HG03196 (cell line): Measurements from ENCODE around the gene ADCY5.

Source experiments
- ATAC-seq: cut with Tn5 transposase; IDR thresholded peaks from one replicate; pipeline ENCODE4 v1.9.1; 2021; ENCODE audit not compliant: unreplicated experiment

The ADCY5 gene

DNA sequence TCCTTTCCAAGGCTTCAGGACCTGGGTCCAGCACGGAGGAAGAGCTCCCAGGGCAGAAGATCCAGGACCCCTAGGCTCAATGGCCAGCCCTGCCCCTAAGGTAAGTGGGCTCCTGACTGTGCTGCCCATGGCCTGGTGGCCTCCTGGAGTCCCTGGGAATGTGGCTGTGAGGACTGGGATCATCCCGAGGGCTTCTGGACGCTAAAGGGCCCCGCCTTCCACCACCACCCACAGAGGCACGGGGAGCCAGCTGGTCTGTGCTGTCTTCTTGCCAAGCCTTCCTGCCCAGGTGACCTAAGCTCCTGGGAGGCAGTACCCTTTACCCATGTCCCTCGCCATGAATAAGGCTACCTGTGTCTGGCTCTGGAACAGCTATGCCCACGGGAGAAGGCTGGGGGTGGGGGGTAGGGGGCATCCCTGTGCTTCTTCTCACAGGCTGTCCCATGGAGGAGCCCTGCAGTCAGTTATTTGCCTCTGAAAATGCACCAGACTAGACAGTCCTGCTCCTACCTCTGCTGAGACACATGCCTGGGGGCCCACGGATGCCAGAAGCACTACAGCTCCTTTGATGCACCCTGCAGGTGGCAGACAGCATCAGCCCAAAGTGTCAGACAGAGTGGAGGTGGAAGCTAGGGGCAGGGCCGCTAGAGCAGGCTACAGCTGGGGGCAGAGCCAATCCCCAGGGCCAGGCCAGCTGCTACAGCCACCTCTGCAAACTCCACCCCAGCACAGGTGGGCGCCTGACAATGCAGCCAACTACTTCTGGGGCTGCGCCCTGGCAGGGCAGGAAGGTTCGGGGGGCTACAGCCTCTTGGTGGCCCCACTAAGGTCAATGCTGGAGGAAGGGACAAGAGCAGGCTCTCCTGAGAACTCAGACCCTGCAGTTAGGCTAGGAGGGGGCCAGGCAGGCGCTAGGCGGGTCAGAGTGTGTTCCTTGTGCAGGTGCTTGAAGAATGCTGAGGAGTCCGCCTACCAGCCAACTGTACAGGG lies 156.3 kb downstream of the ADCY5 start:
- no peak for ATAC-seq

GRCh38 chr3:123291404-123291803 lies 157.5 kb downstream of the ADCY5 start:
- ATAC-seq = no peak

DNA sequence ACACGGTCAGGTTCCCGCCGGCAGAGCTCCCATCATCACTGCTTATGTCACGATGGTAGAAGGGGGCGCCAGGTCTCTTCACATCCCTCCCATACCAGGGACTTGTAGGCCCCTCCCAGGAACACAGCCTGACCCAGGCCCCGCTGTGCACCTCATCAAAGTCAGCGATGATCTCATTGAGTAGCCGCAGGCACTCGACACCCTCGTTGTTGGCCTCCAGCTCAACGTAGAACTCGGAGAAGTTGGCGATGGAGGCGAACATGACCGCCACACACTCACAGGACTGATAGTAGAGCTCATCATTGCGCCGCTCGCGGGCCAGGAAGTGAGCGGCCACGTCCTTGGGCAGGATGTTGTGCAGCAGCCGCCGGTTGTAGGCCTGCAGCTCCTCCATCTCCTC lies 157.9 kb downstream of the ADCY5 start:
- ATAC-seq = no peak

DNA sequence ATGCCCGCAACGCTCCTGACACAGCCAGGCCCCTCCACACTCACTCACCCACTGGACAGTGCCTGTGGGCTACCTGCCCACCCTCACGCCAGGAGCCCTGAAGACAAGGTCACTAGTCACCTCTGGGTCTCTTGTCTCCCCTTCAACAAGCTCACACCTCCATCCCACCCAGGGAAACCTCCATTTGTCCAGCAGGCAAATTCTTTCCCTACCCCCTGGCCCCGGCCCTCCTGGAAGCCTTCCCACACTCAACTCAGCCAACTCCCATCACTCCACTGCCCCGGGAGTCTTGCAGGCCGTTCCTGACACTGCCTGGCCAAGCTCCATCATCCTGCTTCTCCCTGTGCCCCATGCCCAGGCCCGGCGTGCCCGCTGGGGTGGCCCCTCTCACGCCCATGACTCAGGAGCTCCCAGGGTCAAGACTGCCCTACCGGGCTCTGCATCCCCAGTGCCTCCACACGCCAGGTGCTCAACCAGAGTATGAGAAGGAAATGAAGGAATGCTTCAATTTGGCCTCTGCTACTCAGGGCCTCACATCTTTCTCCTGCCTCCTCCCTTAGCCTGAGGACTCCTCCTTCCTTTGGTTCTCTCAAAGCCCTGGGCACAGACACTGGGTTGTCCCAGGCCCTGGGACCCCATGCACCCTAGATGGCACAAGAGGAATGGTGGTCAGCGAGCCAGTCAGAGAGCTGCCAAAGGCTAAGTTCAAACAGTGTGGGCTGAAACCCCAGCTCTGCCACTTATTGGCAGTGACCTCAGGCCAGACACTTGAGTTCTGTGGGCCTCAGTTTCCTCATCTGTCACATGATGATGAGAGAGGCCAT lies 158.6 kb downstream of the ADCY5 start:
- ATAC-seq = no peak

- ATAC-seq = no peak
Observed at GRCh38 chr3:123289391-123290106, 159.3 kb downstream of the ADCY5 start.

- no peak for ATAC-seq
Observed at GRCh38 chr3:123287962-123288302, 161.0 kb downstream of the ADCY5 start.

GRCh38 chr3:123287051-123287961 lies 161.6 kb downstream of the ADCY5 start:
- no peak for ATAC-seq

GRCh38 chr3:123286308-123287023 lies 162.4 kb downstream of the ADCY5 start:
- ATAC-seq = no peak

DNA sequence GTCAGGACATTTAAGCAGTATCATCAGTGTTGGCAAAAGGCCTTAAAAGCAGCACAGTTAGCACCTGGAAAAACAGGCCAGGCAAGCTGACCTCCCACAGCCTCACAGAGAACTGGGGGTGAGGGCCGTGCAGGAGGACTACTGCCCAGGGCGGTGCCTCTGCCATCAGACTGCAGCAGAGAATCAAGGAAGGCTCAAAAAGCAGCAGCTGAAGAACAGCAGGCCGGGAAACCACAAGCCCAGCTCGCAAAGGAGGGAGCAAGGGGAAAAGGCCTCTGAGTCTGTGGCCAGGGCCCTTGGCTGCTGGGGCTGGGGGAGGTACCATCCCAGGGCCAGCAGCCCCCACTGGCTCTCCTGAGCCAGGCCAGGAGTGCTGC lies 163.0 kb downstream of the ADCY5 start:
- no peak for ATAC-seq

DNA sequence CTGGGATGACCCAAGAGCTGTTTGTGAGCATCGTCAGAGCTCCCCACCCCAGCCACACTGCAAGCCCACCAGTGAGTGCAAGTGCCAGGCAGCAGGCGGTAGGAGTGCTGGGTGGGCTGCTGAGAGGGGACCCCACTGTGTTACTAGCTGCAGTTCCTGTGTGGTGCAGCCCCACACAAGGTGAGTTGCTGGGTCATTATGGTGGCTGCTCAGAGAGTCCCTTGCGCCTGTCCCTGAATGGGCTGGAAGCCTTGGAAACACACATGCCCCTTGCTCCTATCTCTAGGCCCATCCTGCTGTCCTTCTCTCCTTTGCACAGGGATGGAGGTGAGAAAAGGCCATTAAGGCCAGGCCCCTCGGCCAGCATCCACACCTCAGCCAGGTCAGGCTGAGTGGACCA lies 163.4 kb downstream of the ADCY5 start:
- no peak for ATAC-seq

GRCh38 chr3:123285066-123285465 lies 163.8 kb downstream of the ADCY5 start:
- ATAC-seq = no peak

DNA sequence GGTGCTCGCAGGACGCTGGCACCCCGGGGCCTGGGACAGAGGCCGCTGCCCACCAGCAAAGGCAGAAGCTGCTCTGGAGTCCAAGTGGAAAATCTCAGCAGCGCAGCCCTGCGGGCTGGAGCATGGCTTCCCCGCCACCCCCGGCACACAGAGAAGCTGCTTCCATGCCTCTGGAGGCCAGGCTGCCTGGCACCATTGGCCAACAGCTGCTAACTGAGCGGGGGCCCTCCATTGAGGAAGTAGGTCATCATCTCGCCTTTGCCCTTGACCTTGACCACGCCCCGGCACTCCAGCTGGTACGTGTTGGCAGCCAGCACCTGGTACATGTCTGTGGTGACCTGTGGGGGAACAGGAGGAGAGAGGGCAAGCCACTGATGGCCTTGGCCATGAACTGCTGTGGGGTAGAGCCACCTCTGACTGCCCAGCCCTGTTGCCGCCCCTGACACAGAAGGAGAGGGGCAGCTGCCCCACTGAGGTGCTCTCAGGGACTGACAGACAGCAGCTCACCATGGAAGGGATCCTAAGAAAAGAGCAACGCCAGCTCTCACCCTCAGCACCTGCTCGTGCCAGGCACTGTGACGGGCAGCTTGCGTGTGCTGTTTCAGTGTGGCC lies 164.4 kb downstream of the ADCY5 start:
- ATAC-seq = no peak

GRCh38 chr3:123283657-123284398 lies 165.1 kb downstream of the ADCY5 start:
- ATAC-seq = no peak

GRCh38 chr3:123283074-123283473 lies 165.8 kb downstream of the ADCY5 start:
- ATAC-seq = no peak

- ATAC-seq = no peak
Observed at GRCh38 chr3:123282461-123282860, 166.4 kb downstream of the ADCY5 start.

GRCh38 chr3:123281929-123282328 lies 167.0 kb downstream of the ADCY5 start:
- ATAC-seq = no peak

DNA sequence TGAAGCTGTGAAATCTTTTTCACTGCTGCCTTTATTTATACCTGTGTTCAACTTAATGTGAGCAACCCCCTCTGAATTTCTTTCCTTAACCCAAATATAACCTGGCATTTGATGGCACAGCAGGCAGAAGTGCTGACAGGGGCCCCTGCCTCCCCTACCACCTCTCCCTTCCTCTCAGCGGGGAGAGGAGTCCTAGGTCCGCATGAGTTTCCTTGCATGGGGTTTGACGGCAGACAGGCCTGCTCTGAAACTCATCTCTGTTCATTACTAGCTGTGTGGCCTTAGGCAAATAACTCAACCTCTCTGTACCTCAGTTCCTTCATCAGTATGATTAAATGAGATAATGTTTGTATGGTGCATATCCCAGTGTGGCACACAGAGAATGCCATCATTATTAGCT lies 167.5 kb downstream of the ADCY5 start:
- no peak for ATAC-seq

GRCh38 chr3:123279121-123279520 lies 169.8 kb downstream of the ADCY5 start:
- ATAC-seq = no peak

GRCh38 chr3:123278446-123278845 lies 170.4 kb downstream of the ADCY5 start:
- ATAC-seq = no peak
